Progenitor cell of endocrine pancreas (in vitro differentiated cells): Measurements from ENCODE around the gene PDE6C. TPM values are rescaled to one million over a fixed set of nuclear protein-coding genes. Genes with fewer than 3 reads are reported as not detected.

Experiments
- DNase-seq: peaks from one replicate; pipeline ENCODE4 v3.0.0; 2021; ENCODE audit warnings: low spot score; ENCODE audit not compliant: unreplicated experiment
- H3K27ac Mint-ChIP-seq: 2 replicates; pipeline ENCODE4 v1.8.0; 2021; ENCODE audit warnings: mild to moderate bottlenecking, moderate library complexity, mixed read lengths
- H3K27me3 Mint-ChIP-seq: 2 replicates; pipeline ENCODE4 v1.8.0; 2021; ENCODE audit warnings: mixed read lengths
- H3K36me3 Mint-ChIP-seq: 2 replicates; pipeline ENCODE4 v1.8.0; 2022; ENCODE audit warnings: mixed read lengths; ENCODE audit not compliant: insufficient read depth
- H3K4me1 Mint-ChIP-seq: 2 replicates; pipeline ENCODE4 v1.8.0; 2021; ENCODE audit warnings: low read depth, mixed read lengths
- H3K4me3 Mint-ChIP-seq: 2 replicates; pipeline ENCODE4 v1.8.0; 2021; ENCODE audit warnings: low read depth, mild to moderate bottlenecking, moderate library complexity, mixed read lengths
- H3K9me3 Mint-ChIP-seq: 2 replicates; pipeline ENCODE4 v1.8.0; 2021; ENCODE audit warnings: low read depth, mixed read lengths
- total RNA-seq: library from RNA; stranded (reverse); gene quantifications from 2 replicates; pipeline ENCODE4 v1.2.1, GENCODE V29; 2021
- TF ChIP-seq, protein P1 (sequence below): fragments of 200-600 bp; sonication (generic); IDR thresholded peaks from one replicate; pipeline ENCODE4 v1.5.0; 2021; ENCODE audit warnings: antibody characterized with exemption, mild to moderate bottlenecking; ENCODE audit not compliant: unreplicated experiment

PDE6C gene
- total RNA-seq, 1 donor from 2014 or later, result not detected

DNA sequence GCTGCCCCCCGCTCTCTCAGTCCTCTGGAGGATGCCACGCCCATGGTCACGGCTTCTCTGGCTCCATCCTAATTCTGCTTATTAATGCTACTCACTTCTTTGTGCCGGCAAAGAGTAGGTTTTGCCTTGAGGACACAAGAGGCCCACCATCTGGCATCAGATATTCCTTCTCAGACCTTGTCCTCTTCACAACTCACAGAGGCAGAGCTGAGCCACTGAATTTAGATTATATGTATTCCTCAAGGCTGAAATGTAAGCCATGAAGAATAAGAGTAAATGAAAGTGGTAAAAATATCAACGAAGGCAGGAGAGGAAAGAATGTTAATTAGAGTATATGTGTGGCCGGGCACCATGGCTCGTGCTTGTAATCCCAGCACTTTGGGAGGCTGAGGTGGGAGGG lies 17.8 kb upstream of the PDE6C start:
- peaks cover 32% of the 10 kb centered on the region for H3K27me3 Mint-ChIP-seq
- no peaks in the 10 kb centered on the region for H3K9me3 Mint-ChIP-seq
- no peaks in the 10 kb centered on the region for H3K36me3 Mint-ChIP-seq
- TF ChIP-seq, protein P1, sequence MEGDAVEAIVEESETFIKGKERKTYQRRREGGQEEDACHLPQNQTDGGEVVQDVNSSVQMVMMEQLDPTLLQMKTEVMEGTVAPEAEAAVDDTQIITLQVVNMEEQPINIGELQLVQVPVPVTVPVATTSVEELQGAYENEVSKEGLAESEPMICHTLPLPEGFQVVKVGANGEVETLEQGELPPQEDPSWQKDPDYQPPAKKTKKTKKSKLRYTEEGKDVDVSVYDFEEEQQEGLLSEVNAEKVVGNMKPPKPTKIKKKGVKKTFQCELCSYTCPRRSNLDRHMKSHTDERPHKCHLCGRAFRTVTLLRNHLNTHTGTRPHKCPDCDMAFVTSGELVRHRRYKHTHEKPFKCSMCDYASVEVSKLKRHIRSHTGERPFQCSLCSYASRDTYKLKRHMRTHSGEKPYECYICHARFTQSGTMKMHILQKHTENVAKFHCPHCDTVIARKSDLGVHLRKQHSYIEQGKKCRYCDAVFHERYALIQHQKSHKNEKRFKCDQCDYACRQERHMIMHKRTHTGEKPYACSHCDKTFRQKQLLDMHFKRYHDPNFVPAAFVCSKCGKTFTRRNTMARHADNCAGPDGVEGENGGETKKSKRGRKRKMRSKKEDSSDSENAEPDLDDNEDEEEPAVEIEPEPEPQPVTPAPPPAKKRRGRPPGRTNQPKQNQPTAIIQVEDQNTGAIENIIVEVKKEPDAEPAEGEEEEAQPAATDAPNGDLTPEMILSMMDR, result no peak
- no peak overlapping the region for H3K4me3 Mint-ChIP-seq
- peaks cover 7% of the 10 kb centered on the region for H3K4me1 Mint-ChIP-seq
- no peak overlapping the region for H3K27ac Mint-ChIP-seq
- no peak for DNase-seq

GRCh38 chr10:93595378-93596161 lies 16.8 kb upstream of the PDE6C start:
- Mint-ChIP-seq H3K36me3 (no peaks in the 10 kb centered on the region), H3K9me3 (no peaks in the 10 kb centered on the region), H3K4me1 (peaks cover 7% of the 10 kb centered on the region), H3K27ac (peak overlapping the region; percentile 63), H3K4me3 (no peak overlapping the region), H3K27me3 (peaks cover 39% of the 10 kb centered on the region)
- no peak for DNase-seq
- TF ChIP-seq, protein P1, result no peak

- Mint-ChIP-seq H3K27ac (no peak overlapping the region), H3K36me3 (no peaks in the 10 kb centered on the region), H3K9me3 (no peaks in the 10 kb centered on the region), H3K4me3 (no peak overlapping the region), H3K27me3 (peaks cover 38% of the 10 kb centered on the region), H3K4me1 (peaks cover 5% of the 10 kb centered on the region)
- no peak for DNase-seq
- TF ChIP-seq, protein P1, result no peak
Measured at GRCh38 chr10:93596539-93596938, 15.8 kb upstream of the PDE6C start.

DNA sequence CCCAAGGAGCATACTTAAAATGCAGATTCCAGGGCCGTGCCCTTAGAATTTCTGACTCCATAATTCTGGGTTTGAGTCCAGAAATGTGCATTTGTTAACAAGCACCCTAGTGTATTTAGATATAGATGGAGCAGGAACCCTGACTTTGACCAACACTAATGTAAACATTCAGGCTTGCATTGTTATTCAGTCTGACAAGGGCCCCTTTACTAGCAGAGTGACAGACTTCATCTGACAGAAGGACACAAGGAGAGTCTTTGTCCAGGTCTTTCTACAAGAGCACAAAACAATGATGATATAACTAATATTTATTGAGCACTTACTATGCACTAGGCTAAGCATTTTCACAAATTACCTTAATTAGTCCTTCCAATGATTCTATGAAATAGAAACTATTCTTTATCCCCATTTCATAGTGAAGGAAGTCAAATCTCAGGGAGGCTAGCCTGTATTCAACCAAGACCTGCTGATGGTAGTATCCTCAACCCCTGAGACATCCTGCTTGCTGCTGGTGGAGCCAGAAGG lies 15.2 kb upstream of the PDE6C start:
- no peak overlapping the region for H3K27ac Mint-ChIP-seq
- no peaks in the 10 kb centered on the region for H3K9me3 Mint-ChIP-seq
- TF ChIP-seq, protein P1, result no peak
- H3K4me1 Mint-ChIP-seq, result peaks cover 8% of the 10 kb centered on the region
- H3K36me3 Mint-ChIP-seq, result no peaks in the 10 kb centered on the region
- no peak for DNase-seq
- no peak overlapping the region for H3K4me3 Mint-ChIP-seq
- H3K27me3 Mint-ChIP-seq, result peaks cover 38% of the 10 kb centered on the region

DNA sequence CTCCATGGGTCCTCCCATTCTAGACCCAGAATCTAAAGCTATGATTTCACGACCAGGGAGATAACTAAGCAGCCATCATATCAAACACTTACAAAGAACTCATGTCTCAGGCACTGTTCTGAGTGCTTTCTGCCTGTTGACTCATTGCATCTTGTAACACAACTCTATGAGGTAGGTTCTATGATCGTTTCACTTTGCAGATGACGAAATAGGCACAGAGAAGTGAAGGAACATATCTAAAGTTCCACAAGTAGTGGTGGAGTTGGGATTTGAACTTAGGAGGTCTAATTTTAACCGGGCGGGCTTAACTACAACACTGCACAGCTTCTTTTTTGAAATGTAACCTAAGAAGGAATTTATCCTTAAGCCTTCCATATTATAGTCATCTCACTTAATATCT lies 14.2 kb upstream of the PDE6C start:
- no peak overlapping the region for H3K27ac Mint-ChIP-seq
- H3K9me3 Mint-ChIP-seq, result no peaks in the 10 kb centered on the region
- no peaks in the 10 kb centered on the region for H3K36me3 Mint-ChIP-seq
- DNase-seq, result no peak
- peaks cover 9% of the 10 kb centered on the region for H3K4me1 Mint-ChIP-seq
- peaks cover 47% of the 10 kb centered on the region for H3K27me3 Mint-ChIP-seq
- TF ChIP-seq, protein P1, result no peak
- no peak overlapping the region for H3K4me3 Mint-ChIP-seq
